Stimulated activated CD8-positive, alpha-beta memory T cell treated with anti-CD3 and anti-CD28 coated beads, Interleukin-15, amount 100 ng/mL, for 1 hour (primary cell): ENCODE measurements around the gene KCNG2.

ENCODE experiments used
- DNase-seq: peaks from one replicate; pipeline ENCODE4 v3.0.0-alpha.2; 2020; ENCODE audit warnings: low read depth

Gene KCNG2

GRCh38 chr18:79887181-79888000, 89.7 kb downstream of the KCNG2 start:
- no peak for DNase-seq

GRCh38 chr18:79888016-79888415, 90.3 kb downstream of the KCNG2 start:
- DNase-seq, result no peak

- no peak for DNase-seq
Measured at GRCh38 chr18:79889569-79889968, 91.8 kb downstream of the KCNG2 start.

- DNase-seq, result no peak
Measured at GRCh38 chr18:79890674-79891073, 92.9 kb downstream of the KCNG2 start.

GRCh38 chr18:79896738-79897137, 99.0 kb downstream of the KCNG2 start:
- no peak for DNase-seq

DNA sequence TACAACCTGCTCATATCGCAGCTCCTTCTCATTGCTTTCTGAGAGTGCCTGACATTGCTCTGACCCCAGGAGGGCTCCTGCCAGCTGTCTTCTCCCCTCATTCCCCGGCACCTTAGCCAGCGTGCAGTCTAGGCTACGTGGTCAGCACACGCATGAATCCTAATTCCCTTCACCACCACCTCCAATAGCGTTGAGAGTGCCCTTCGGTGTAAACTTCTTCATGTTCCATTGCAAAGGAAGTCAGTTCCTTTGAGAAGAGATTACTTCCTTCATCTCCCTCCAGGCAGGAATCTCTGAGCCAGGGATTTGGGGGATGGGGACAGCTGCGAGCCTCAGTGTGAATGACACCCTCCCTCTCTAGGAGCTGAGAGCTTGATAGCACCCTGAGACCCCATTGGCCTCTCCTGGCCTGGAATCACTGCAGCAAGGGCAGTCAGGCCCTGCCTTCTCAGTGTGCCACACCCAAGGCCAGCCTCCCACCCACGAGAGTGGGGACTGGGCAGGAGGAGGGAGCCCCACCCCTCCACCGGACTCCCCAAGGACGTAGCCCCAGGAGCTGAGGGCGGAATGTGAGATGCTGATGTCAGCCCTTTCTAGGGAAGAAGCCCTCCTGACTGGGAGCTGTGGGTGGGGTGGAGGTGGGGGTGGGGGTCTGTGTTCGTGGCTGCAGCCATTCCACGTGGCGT, 100.3 kb downstream of the KCNG2 start:
- DNase-seq, result no peak

DNA sequence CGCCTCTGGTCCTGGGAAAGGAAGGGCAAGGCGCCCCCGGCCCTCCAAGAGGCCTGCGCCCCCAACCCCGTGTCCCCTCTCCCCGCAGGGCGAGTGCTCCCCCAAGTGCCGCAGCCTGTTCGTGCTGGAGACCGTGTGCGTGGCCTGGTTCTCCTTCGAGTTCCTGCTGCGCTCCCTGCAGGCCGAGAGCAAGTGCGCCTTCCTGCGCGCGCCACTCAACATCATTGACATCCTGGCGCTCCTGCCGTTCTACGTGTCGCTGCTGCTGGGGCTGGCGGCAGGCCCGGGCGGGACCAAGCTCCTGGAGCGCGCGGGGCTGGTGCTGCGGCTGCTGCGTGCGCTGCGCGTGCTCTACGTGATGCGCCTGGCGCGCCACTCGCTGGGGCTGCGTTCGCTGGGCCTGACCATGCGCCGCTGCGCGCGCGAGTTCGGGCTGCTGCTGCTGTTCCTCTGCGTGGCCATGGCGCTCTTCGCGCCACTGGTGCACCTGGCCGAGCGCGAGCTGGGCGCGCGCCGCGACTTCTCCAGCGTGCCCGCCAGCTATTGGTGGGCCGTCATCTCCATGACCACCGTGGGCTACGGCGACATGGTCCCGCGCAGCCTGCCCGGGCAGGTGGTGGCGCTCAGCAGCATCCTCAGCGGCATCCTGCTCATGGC, 101.3 kb downstream of the KCNG2 start:
- no peak for DNase-seq

DNA sequence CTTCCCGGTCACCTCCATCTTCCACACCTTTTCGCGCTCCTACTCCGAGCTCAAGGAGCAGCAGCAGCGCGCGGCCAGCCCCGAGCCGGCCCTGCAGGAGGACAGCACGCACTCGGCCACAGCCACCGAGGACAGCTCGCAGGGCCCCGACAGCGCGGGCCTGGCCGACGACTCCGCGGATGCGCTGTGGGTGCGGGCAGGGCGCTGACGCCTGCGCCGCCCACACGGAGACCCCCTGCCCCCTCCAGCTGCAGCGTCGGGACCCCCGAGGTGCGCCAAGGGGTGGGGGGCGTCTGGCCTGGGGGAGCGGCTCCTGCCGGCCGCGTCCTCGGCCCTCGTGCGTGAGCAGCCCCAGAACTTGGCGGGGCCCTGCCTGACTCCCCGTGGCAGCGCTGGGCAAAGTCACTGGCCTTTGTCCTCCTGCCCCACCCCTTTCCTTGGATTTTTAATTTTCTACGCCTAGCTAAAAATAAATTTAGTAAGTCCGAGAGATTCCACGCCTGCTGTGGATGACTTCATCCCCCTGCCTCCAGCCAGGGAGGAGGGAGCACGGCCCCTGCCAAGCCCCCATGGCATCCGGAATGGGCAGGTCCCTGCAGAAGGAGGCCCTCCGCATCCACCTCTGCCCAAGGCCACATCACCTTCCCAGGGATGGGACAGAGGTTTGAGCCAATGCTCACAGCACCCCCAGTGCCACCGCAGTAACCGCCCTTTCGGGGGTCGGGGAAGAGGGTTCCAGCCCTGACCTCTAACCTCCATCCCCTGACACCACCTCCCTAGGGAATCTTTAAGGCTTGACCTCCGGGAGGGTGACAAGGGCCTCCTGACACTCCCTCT, 102.1 kb downstream of the KCNG2 start:
- no peak for DNase-seq

DNA sequence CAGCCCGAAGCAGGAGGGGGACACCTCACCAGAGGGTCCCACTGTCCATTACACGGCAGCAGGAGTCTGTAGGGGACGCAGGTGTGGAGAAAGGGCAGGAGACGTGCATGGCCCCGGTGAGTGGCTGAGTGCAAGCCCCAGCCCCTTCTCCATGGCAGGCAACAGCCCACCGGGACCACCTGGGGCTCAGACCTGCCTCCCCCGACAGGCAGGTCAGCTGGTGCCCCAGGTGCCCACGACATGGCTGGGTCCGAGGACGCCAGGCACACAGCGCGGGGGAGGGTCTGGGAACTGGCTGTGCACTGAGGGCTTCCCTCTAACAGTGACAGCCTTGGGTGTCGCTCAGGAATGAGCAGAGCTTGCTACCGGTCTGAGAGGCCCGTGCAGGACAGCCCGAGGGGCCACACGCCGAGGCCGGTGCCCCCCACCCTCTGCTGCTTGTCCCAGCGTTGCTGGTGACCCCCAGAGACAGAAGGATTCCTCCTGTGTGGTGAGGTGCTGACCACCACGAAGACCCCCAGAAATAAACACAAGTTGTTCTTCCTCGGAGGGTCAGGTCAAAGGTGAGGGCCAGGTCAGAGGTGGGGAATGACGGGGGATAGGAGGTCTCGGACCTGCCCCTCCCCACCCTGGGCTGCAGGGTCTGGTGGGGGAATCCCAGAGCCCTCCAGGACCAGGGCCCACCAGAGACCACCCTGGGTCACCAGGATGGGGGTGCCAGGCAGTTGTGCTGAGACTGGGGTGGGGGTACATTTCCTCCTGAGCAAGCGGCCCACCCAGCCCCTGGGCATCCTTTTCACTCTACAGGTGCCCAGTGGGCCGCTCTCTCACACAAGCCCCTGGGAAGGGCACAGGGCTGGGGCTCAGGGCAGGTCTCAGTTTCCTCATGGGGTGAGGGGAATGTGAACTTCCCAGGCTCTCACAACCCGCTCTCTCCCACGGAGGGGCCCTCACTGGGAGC, 103.2 kb downstream of the KCNG2 start:
- no peak for DNase-seq

DNA sequence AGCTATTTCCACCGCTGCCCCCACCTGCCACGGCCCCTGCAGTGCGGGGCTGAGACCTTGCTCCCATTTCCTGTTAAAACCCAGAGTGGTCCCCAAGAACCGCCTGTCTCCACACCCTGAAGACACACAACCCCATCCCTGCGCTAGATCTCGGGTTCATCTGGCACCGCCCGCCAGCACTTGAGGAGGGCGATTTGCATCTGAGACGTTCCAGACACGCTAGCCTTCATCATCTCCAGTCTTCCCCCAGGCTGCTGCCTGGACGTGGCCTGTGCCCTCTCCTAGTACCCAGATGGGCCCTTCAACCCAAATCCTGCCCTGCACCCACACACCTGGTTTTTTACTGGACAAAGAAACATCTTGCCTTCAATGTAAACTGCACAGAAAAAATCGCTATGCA, 103.9 kb downstream of the KCNG2 start:
- DNase-seq, result no peak

DNA sequence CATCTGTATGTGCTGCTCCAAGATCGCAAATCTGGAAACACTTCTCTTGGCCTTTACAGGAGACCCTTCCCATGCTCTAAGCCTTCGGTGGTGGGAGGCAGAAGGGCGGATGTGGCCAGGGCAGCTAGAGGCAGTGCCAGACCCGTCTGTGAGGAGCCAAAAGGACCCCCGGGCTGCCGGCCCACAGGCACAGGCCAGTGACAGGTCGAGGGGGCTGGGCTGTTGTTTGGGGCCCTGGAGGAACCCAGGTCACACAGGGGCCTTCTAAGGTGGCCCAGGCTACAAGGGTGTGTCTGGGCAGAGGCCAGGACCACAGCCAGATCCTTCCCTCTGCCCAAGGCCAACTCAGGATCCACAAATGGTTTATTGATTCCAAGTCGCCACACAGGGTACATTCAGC, 104.3 kb downstream of the KCNG2 start:
- no peak for DNase-seq

GRCh38 chr18:79902640-79903039, 104.9 kb downstream of the KCNG2 start:
- DNase-seq, result no peak

GRCh38 chr18:79903071-79903635, 105.4 kb downstream of the KCNG2 start:
- no peak for DNase-seq

- DNase-seq, result no peak
Measured at GRCh38 chr18:79903787-79904356, 106.1 kb downstream of the KCNG2 start.

DNA sequence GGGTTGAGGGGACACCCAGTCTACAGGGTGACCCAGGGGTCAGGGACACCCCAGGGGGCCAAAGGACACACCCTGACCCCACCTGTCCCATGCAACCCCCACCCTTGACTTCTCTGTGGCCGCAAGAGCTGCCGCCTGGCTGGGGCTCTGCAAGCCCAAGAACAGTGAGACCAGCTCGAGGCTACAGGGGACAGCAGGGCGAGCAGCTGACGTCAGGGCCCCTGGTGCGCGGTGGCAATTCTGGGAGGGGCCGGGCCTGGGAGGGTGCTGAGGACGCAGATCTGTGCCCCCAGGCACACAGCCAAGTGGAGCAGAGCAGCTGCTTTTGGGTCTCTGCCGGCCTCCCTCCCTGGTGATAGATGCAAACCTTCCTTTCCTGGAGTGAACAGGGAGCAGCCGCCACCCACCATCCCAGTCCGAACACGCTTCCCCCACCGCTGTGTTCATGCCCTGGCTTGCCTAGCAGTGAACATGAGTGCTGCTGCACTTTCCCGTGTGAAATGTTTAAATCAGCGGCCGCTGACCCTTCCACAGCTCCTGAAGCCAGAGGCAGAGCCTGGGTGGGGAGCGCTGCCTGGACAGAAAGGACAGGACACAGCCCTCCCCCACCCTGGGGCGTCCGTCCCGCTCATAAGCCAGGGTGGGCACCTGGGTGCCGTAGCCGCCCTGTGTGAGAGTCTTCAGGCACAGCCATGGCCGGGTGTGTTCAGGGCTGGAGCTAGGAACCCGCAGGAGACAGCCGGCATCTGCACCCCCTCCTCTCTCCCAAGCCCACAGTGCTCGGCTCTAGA, 106.8 kb downstream of the KCNG2 start:
- DNase-seq, result no peak

- DNase-seq, result no peak
Measured at GRCh38 chr18:79905389-79905911, 107.7 kb downstream of the KCNG2 start.

GRCh38 chr18:79905993-79906392, 108.3 kb downstream of the KCNG2 start:
- DNase-seq, result no peak

DNA sequence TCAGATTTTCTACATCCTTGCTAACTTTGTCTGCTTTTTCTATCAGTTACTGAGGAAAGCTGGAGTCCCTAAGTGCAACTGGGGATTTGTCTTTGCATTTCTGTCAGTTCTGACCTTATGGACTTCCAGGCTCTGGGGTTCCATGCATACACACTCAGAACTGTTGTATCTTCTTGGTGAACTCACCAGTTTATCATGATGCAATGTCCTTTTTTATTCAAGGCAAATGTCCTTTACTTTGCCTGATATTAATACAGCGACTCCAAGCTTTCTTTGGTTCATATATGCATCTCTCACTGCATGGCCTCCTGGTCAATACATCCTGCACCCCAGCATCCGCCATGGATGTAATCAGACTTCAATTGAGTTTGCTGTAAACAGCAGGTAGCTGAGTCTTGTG, 109.0 kb downstream of the KCNG2 start:
- no peak for DNase-seq
